HG03460 (cell line): ENCODE measurements around the gene RNF167.

Experiments used
- ATAC-seq: cut with Tn5 transposase; IDR thresholded peaks from one replicate; pipeline ENCODE4 v1.9.1; 2021; ENCODE audit not compliant: unreplicated experiment

Gene RNF167

GRCh38 chr17:4939796-4940554, at the start of gene RNF167, which contains the start of gene SLC25A11:
RNF167 (plus strand) TSS chr17:4940268; CDS start chr17:4940910, 642 bp downstream.
SLC25A11 (minus strand) TSS chr17:4940046; CDS start chr17:4939910, 136 bp downstream.
- ATAC-seq: peak; percentile 73

DNA sequence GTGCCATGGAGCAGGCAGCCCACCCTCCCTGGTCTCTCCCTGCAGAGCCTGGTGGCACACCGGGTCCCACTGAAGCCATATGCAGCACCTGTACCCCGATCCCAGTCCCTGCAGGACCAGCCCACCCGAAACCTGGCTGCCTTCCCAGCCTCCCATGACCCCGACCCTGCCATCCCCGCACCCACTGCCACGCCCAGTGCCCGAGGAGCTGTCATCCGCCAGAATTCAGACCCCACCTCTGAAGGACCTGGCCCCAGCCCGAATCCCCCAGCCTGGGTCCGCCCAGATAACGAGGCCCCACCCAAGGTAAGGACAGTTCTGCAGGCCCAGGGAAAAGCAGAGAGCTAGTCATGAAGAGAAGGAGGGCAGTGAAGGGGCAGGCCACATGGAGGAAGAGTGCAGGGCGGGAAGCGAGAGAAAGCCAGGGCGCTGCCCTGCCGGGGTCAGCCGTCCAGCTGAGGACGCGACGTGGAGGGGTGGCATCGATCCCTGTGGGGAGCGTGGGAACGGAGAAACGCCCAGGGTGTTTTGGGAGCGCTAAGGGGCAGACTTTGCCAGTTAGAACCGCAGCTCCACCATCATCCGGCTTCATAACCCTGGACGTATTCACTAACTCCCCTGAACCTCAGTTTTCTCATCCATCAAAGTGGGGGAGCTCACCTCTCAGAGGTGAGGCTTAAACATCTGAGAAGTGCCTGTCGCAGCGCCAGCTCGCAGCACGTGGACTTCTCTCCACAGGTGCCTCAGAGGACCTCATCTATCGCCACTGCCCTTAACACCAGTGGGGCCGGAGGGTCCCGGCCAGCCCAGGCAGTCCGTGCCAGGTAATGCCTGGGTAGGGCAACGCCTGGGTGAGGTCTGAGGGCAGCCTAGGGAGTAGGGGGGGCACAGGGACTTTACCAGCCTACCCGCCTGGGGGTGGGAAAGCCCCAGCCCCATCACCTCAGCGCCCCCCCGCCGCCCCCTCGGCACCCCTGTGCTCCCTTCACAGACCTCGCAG, 48.4 kb upstream of the RNF167 start:
- ATAC-seq: no peak

GRCh38 chr17:4892499-4893221, 47.4 kb upstream of the RNF167 start:
- ATAC-seq: no peak

- no peak for ATAC-seq
Observed at GRCh38 chr17:4893272-4893671, 46.8 kb upstream of the RNF167 start.

DNA sequence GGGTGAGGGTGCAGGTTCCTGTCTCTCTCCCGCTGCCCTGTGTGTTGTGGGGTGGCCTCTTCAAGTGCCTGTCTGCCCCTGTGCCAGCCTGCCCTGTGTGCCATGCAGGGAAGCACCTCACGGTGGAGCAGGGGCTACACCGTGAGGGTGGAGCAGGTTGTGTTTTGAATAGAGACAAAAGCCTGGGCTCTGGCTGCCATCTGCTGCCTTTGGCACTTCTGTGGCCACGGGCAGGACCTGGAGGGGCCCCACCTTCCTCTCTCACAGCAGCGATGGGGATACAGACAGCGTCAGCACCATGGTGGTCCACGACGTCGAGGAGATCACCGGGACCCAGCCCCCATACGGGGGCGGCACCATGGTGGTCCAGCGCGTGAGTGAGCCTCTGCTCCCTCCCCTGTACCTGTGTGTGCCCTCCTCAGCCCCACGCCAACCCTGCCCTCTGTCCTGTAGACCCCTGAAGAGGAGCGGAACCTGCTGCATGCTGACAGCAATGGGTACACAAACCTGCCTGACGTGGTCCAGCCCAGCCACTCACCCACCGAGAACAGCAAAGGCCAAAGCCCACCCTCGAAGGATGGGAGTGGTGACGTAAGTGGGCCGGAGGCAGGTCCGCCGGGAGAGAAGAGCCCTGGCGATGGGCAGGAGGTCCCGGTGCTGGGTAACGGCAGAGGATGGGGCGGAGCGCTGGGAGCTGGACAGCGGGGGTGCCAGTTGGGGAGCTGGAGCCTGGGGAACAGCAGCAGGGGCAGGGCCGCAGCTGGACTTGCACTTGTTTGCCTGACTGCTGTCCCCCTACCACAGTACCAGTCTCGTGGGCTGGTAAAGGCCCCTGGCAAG, 46.1 kb upstream of the RNF167 start:
- no peak for ATAC-seq

GRCh38 chr17:4895121-4895520, 44.9 kb upstream of the RNF167 start:
- no peak for ATAC-seq

- no peak for ATAC-seq
Observed at GRCh38 chr17:4895657-4896331, 44.3 kb upstream of the RNF167 start.

- ATAC-seq: no peak
Observed at GRCh38 chr17:4896332-4897197, 43.5 kb upstream of the RNF167 start.

GRCh38 chr17:4897198-4897687, 42.8 kb upstream of the RNF167 start:
- ATAC-seq: no peak

DNA sequence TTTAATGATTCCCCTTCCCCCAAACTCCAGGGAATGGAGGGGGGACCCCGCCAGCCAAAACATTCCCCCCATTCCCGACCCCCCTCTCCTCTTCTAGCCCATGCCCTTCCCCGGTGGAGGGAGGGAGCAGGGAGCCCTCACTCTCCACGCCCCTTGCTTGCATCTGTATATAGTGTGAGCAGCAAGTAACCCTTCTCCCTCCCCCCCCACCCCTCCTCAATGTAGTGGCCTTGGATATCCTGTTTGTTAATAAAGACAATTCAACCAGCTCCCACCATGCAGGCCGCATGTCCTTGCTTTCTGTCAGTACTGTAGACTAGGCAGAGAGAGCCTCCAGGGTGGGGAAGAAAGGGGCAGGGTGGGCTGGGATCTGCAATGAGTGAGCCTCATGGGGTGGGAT, 42.3 kb upstream of the RNF167 start:
- ATAC-seq: no peak

DNA sequence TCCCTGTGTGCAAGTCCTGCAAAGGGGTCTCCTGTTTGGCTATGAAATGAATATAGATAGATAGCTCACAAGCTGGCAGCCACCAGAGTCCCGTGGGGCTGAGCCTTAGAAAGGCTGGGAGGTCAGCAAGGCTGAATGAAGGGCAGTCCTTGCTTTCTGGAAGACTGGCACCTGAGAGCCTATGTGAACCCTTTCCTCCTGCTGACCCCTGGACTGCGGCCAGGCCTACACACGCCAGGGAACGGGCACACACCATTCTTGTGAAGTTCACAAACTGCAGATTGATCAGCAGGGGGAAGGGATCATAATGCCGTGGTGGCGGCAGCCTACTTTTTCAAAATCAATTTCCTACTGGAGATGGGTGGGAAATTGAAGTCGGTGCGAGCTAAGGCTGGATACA, 41.7 kb upstream of the RNF167 start:
- ATAC-seq: no peak

GRCh38 chr17:4898927-4899326, 41.1 kb upstream of the RNF167 start:
- no peak for ATAC-seq

DNA sequence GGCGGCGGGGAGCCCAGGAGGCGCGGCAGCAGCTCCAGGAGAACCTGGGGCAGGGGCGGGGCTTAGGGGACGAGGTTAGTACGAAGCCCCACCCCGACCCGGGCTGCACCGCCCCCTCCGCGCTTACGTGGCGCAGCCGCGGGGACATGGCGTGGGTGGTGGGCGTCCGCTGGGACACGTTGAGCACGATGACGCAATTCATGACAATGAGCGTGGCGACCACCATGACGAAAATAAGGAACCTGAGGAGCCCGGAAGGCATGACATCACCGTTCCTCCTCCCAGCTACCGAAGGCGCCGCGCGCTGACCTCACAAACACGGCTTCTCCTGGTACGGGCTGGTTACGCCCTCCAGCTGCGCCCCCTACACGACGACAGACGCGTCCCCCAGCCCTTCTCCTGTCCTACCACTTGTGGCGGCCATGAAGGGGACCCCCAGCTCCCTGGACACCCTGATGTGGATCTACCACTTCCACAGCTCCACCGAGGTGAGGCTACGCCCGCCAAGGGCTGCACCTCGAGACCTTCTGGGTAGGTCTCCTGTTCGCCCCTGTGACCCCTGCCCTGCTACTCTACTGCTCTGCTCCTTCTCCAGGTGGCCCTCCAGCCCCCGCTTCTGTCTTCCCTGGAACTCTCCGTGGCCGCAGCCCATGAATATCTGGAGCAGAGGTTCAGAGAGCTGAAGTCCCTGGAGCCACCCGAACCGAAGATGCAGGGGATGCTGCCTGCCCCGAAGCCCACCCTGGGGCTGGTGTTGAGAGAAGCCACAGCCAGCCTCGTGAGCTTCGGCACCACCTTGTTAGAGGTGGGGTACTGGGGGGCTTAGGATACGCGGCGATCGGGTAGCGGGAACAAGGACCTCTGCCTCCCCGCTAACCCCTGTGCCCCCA, 40.5 kb upstream of the RNF167 start, which contains the start of gene C17orf107:
Gene C17orf107, plus strand, starts transcription at position 196 of the 890 bp plus-strand sequence. Its CDS starts 227 bp downstream, at position 423.
- no peak for ATAC-seq

DNA sequence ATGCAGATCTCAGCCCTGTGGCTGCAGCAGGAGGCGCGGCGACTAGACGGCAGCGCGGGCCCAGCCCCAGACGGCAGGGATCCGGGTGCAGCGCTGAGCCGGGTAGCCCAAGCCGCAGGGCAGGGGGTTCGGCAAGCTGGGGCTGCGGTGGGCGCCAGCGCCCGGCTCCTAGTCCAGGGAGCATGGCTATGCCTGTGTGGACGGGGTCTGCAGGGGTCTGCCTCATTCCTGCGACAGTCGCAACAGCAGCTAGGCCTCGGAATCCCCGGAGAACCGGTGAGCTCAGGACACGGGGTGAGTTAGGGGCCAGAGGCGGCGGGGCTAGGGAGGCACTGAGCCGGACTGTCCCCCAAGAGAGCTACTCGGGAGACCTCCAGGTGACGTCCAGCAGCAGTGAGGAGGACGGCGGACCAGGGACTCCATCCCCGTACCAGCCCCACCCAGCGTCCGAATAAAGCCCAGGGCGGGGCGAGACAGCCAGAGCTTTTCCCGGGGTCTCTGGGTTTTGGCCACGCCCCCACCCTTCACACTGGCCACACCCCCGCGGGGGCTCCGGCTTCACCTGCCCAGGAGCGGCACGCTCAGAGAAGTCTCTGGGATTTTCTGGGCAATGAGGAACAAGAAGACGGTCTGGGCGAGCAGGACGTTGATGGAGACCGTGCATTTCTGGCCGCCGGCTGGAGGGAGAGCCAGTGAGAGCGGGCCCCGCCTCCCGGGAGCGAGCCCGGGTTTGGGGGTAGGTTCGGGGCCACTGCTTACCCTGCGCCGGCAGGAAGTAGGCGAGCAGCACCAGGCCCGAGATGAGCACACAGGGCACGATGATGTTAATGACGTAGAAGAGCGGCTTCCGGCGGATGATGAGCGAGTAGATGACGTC, 39.6 kb upstream of the RNF167 start:
- ATAC-seq: no peak

DNA sequence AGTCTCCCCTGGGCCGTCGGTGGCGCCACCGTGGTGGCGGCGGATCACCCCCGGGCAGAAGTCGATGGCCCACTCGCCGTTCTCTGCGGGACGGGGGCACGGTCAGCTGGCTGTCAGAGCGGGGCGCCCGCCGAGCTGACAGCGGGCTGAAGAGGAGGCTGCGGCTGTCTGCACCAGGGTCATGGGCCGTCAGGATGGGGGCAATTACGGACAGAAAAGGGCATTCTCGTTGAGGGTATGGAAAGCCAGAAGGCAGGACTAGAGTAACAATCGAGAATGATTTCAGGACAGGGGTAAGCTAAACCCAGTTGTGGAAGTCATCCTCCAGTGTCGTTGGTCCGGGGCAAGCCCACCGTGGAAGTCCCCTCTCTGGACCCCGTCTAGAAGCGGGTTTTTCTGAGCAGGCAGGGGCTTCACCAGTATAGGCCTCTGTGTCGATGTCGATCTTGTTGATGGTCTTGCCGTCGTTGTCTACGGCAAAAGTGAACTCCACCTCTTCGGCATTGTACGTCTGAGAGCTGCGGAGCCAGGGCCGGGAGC, 38.9 kb upstream of the RNF167 start:
- ATAC-seq: no peak
